Measurements from ENCODE around the gene ARHGAP21. TPM values are rescaled to one million over a fixed set of nuclear protein-coding genes. Genes with fewer than 3 reads are reported as not detected.

Gene ARHGAP21
- total and polyA plus RNA-seq, 2 experiments from 2014 or later = 15.3 to 44.5 TPM

- no peak overlapping the region for H3K4me2 ChIP-seq
- H3K4me3 Mint-ChIP-seq = peak overlapping the region; percentile 56; the same call in 2 of the 3 replicates
- no peak overlapping the region for H3K27ac Mint-ChIP-seq
- H3K27me3 ChIP-seq (ENCODE audit: insufficient read depth) = peaks cover 48% of the 10 kb centered on the region
- H3K27me3 Mint-ChIP-seq (ENCODE audit: insufficient read depth, low read depth, poor library complexity) = peaks cover 28% of the 10 kb centered on the region
- H4K20me1 ChIP-seq (replicated peaks; ENCODE audit: insufficient read depth) = peaks cover 9% of the 10 kb centered on the region; the same call in 1 of the 2 replicates
- TF ChIP-seq ZNF462 (CRISPR knock-in tag; IDR thresholded peaks at IDR 0.05) = no peak
- no peak for TF ChIP-seq EZH2 (IDR thresholded peaks at IDR 0.05; ENCODE audit: low read depth, unreplicated experiment)
- TF ChIP-seq, protein P1, sequence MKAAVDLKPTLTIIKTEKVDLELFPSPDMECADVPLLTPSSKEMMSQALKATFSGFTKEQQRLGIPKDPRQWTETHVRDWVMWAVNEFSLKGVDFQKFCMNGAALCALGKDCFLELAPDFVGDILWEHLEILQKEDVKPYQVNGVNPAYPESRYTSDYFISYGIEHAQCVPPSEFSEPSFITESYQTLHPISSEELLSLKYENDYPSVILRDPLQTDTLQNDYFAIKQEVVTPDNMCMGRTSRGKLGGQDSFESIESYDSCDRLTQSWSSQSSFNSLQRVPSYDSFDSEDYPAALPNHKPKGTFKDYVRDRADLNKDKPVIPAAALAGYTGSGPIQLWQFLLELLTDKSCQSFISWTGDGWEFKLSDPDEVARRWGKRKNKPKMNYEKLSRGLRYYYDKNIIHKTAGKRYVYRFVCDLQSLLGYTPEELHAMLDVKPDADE (IDR thresholded peaks at IDR 0.05) = no peak
- no peak for TF ChIP-seq NANOG (IDR thresholded peaks at IDR 0.05; ENCODE audit: borderline replicate concordance)
- TF ChIP-seq POLR2AphosphoS5 (IDR thresholded peaks at IDR 0.05; ENCODE audit: low read depth) = no peak
- no peak for TF ChIP-seq EZH2phosphoT487 (IDR thresholded peaks at IDR 0.05; ENCODE audit: unreplicated experiment)
- TF ChIP-seq REST (IDR thresholded peaks at IDR 0.05; ENCODE audit: unreplicated experiment) = no peak
- no peak for TF ChIP-seq CTCF (conservative IDR thresholded peaks at IDR 0.05; ENCODE audit: low read depth in 2 of 2)
- no peak for TF ChIP-seq ZNF331 (CRISPR knock-in tag; IDR thresholded peaks at IDR 0.05; ENCODE audit: low read depth)
- TF ChIP-seq STAT1 (IDR thresholded peaks at IDR 0.05; ENCODE audit: unreplicated experiment) = no peak
- peaks cover 48% of the 10 kb centered on the region for H3K4me1 ChIP-seq (ENCODE audit: insufficient read depth)
- DNase-seq (ENCODE audit: low spot score) = no peak
- no peaks in the 10 kb centered on the region for H3K36me3 ChIP-seq (ENCODE audit: insufficient read depth)
- no peak for ATAC-seq
- no peaks in the 10 kb centered on the region for H3K9me2 ChIP-seq (ENCODE audit: insufficient read depth)
- no peak overlapping the region for H2AFZ ChIP-seq
- H3K4me1 Mint-ChIP-seq = peaks cover 21% of the 10 kb centered on the region
- H3F3A ChIP-seq (replicated peaks; ENCODE audit: low read depth) = 0 out of 2 replicates have a peak, but pooled peaks cover 4% of the 10 kb centered on the region
- peak overlapping the region; percentile 84; the same call in 1 of the 2 replicates for H3K4me3 ChIP-seq
- no peaks in the 10 kb centered on the region; the same call in 2 of the 3 replicates for H3K9me3 Mint-ChIP-seq
- H3K36me3 Mint-ChIP-seq (ENCODE audit: low read depth) = no peaks in the 10 kb centered on the region; the same call in 2 of the 3 replicates
- no peak overlapping the region for H3K27ac ChIP-seq (ENCODE audit: low read depth)
- H3K79me2 ChIP-seq (replicated peaks; ENCODE audit: insufficient read depth) = peaks cover 39% of the 10 kb centered on the region
Measured at GRCh38 chr10:24723386-24723787, 300 bp downstream of the ARHGAP21 start.

All from GM23338 (cell line).